GM12875 (cell line): Measurements from ENCODE around the gene LRP6.

Source experiments
- H3K4me3 ChIP-seq: one replicate; pipeline ENCODE4 v1.5.1; 2011; ENCODE audit warnings: low read depth, low read length, control low read depth
- TF ChIP-seq, protein P1 (sequence below): IDR thresholded peaks from 2 replicates; pipeline ENCODE4 v1.5.1; 2011; ENCODE audit warnings: low read depth, mild to moderate bottlenecking, control low read depth, inconsistent platforms, low read length, moderate library complexity, borderline replicate concordance; ENCODE audit not compliant: insufficient read depth

The LRP6 gene

DNA sequence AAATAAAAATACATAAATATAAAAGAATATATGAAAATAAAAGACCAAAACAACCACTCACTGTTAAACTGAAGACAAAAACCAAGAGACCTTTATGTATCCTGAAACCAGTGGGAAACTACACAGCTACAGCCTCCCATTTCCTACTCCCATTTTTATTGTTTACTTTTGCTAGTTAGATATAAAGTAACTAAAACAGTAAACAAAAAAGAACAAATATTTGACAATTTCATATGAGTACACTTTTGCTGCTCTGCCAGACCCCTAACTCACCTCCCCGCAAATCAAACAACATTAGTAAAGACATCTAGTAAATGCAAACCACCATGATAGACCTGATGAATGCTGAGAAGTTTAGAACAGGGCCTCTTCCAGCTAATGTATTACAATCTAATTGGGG is 99.0 kb downstream of the LRP6 start:
- no peak overlapping the region for H3K4me3 ChIP-seq
- TF ChIP-seq, protein P1, sequence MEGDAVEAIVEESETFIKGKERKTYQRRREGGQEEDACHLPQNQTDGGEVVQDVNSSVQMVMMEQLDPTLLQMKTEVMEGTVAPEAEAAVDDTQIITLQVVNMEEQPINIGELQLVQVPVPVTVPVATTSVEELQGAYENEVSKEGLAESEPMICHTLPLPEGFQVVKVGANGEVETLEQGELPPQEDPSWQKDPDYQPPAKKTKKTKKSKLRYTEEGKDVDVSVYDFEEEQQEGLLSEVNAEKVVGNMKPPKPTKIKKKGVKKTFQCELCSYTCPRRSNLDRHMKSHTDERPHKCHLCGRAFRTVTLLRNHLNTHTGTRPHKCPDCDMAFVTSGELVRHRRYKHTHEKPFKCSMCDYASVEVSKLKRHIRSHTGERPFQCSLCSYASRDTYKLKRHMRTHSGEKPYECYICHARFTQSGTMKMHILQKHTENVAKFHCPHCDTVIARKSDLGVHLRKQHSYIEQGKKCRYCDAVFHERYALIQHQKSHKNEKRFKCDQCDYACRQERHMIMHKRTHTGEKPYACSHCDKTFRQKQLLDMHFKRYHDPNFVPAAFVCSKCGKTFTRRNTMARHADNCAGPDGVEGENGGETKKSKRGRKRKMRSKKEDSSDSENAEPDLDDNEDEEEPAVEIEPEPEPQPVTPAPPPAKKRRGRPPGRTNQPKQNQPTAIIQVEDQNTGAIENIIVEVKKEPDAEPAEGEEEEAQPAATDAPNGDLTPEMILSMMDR = no peak

- TF ChIP-seq, protein P1 = no peak
- H3K4me3 ChIP-seq = no peak overlapping the region
Observed at GRCh38 chr12:12166751-12167150, 100.1 kb downstream of the LRP6 start.

DNA sequence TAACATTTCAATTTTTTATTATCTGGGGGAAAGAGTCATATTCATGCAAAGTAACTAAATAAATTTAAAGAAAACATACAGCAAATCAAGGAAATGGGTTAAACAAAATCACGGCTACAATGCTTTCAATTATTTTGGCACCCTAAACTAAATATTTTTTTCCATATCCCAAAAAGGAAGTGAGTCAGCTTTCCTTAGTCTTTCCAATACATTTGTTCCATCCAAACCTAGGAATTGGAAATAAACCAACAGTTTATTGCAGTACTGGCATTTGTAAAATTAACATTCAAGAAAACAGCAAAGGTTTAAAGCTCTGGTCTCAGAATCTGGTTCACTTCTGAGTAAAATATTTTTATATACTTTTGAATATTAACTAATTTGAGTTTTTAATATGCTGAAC is 106.9 kb downstream of the LRP6 start:
- TF ChIP-seq, protein P1 = no peak

DNA sequence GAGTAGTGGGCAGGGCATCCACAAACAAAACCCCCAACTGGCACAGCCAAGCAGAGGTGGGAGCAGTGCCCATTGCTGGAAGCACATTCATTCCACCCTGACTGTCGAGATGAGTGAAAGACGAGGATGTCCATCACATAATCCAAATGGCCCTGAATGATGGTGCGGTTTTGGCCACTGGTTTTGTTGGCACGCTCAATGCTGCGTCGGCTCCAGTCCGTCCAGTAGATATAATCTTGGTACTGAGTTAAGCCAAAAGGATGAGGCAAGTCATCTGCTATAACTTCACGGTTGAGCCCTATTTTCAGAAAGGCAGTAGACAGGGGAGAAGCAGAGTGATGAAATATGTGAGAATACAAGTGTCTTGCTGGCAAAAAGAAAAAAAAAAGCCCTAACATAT is 108.0 kb downstream of the LRP6 start:
- TF ChIP-seq, protein P1 = no peak
- H3K4me3 ChIP-seq = no peak overlapping the region

More for the DNA sequence above, 106.9 kb downstream of the LRP6 start:
- H3K4me3 ChIP-seq = no peak overlapping the region

DNA sequence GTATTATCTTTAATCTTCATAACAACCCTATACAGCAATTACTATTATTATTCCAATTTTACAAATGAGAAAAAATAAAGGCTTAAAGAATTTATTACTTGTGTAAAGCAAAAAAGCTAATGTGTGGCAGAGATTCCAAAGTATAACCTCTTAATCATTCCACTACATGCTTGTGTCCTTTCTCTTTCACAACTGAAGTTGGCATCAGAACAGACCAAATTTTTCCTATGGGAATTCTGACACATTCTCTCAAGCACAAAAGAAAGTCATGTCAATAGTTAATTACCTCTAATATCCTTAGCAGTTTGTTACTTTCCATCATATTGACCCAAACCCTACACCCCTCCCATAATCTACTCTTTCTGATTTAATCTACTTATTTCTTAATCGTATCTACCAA is 109.4 kb downstream of the LRP6 start:
- TF ChIP-seq, protein P1 = no peak
- H3K4me3 ChIP-seq = no peak overlapping the region

GRCh38 chr12:12156828-12157227 is 110.0 kb downstream of the LRP6 start:
- no peak overlapping the region for H3K4me3 ChIP-seq
- TF ChIP-seq, protein P1 = no peak

- H3K4me3 ChIP-seq = no peak overlapping the region
- TF ChIP-seq, protein P1 = no peak
Observed at GRCh38 chr12:12156116-12156515, 110.7 kb downstream of the LRP6 start.
